Stimulated activated CD4-positive, alpha-beta T cell treated with anti-CD3 and anti-CD28 coated beads, Interleukin-2, amount 100 ng/mL, for 4 hours (primary cell): ENCODE data around the gene DCDC2B.
"Not testable (repeated sequence)": the region's sequence is repeated elsewhere in the genome, so short reads cannot be mapped to it uniquely, and the experiment has no call there.

Experiments
- DNase-seq: peaks from one replicate; pipeline ENCODE4 v3.0.0-alpha.2; 2020; ENCODE audit warnings: low read depth

DCDC2B gene

DNA sequence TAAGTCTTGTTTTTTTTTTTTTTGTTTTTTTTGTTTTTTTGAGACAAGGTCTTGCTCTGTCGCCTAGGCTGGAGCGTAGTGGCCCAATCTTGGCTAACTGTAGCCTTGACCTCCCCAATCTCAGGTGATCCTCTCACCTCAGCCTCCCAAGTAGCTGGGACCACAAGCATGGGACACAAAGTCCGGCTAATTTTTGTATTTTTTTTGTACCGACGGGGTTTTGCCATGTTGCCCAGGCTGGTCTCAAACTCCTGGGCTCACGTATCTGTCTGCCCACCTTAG, 48.3 kb downstream of the DCDC2B start:
- DNase-seq: no peak

DNA sequence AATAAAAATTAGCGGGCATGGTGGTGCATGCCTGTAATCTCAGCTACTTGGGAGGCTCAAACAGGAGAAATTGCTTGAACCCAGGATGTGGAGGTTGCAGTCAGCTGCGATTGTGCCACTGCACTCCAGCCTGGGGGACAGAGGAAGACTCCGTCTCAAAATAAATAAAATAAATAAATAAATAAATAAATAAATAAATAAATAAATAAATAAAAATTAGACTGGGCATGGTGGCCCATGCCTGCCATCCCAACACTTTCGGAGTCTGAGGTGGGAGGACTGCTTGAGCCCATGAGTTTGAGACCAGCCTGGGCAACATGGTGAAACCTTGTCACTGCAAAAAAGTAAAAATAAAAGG, 54.3 kb downstream of the DCDC2B start:
- DNase-seq: not testable (repeated sequence)

DNA sequence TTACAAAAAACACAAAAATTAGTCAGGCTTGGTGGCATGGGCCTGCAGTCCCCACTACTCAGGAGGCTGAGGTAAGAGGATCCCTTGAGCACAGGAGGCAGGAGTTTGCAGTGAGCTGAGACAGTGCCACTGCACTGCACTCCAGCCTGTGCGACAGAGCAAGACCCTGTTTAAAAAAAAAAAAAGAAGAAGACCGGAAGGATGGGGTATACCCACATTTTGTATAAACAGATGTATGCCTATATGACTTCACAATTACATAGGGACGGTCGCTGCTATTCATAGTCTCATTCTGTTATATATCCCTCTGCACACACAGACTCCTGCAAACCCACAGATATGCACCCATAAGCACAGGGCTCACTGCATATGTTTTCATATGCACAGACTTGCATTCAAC, 54.9 kb downstream of the DCDC2B start:
- DNase-seq: no peak
